A549 (cell line): Measurements from ENCODE around the gene NAPA. TPM values are rescaled to one million over a fixed set of nuclear protein-coding genes. Genes with fewer than 3 reads are reported as not detected.
"Not testable (repeated sequence)": the region's sequence is repeated elsewhere in the genome, so short reads cannot be mapped to it uniquely, and the experiment has no call there.

Experiments
- ATAC-seq, 2 experiments: fragments of 200-7000 bp in 1 of 2; fragments of >200 bp in 1 of 2; cut with Nextera tagmentation in 1 of 2; cut with Tn5 transposase in 1 of 2; 3 replicates each; pipeline versions ENCODE4 v1.8.0 to v1.9.1; 2018 to 2020; ENCODE audit warnings: mild to moderate bottlenecking in 1 of 2, moderate library complexity in 1 of 2
- CTCF ChIA-PET: fragments of 300-600 bp; sonication (Branson Sonifier 250); formaldehyde crosslinking; extraction: SDS; loops from one replicate; lab custom pipeline; 2021; ENCODE audit warnings: antibody characterized with exemption, inconsistent platforms; lab: Yijun Ruan, JAX
- POLR2A ChIA-PET: fragments of 350-600 bp; formaldehyde crosslinking; extraction: SDS; loops from one replicate; lab custom pipeline; 2021; ENCODE audit warnings: antibody characterized with exemption, inconsistent platforms; lab: Yijun Ruan, JAX
- DNase-seq, 2 experiments: peaks; one replicate each; pipeline versions ENCODE4 v3.0.0 to v3.0.0-alpha.2; 2011 to 2016; ENCODE audit warnings: low read depth in 1 of 2, low spot score in 1 of 2
- FAIRE-seq: peaks from 2 replicates; lab custom pipeline; 2011; peaks lifted over from hg19 to GRCh38; lab: Jason Lieb, UNC
- H3K27ac ChIP-seq, 2 experiments: fragments of >200 bp; sonication (Bioruptor Twin); formaldehyde crosslinking; 3 replicates each; pipeline ENCODE4 v1.5.1; 2016 to 2017
- H3K4me1 ChIP-seq: fragments of >200 bp; sonication (Bioruptor Twin); formaldehyde crosslinking; 3 replicates; pipeline ENCODE4 v1.6.1; 2016
- H3K4me2 ChIP-seq: fragments of >200 bp; sonication (Bioruptor Twin); formaldehyde crosslinking; 3 replicates; pipeline ENCODE4 v1.6.1; 2016
- H3K4me3 ChIP-seq: fragments of >200 bp; sonication (Bioruptor Twin); formaldehyde crosslinking; 3 replicates; pipeline ENCODE4 v1.5.1; 2016
- H3K9me3 ChIP-seq: fragments of >200 bp; sonication (Bioruptor Twin); formaldehyde crosslinking; 3 replicates; pipeline ENCODE4 v1.6.1; 2016
- CBX2 ChIP-seq: fragments of 200-600 bp; sonication (generic); IDR thresholded peaks from 2 replicates; pipeline ENCODE4 v1.6.1; 2016; ENCODE audit warnings: low read depth, mild to moderate bottlenecking, borderline replicate concordance
- CBX8 ChIP-seq: fragments of 200-600 bp; sonication (generic); IDR thresholded peaks from 2 replicates; pipeline ENCODE4 v1.6.1; 2016
- CHD2 ChIP-seq: fragments of 150-350 bp; IDR thresholded peaks from 2 replicates; pipeline ENCODE4 v1.6.1; 2014; ENCODE audit warnings: low read length; ENCODE audit not compliant: partially characterized antibody
- HEYL ChIP-seq: fragments of 250-450 bp; sonication (Bioruptor Pico); IDR thresholded peaks from 2 replicates; pipeline ENCODE4 v1.8.0; 2021; ENCODE audit warnings: mild to moderate bottlenecking, moderate library complexity
- HMGXB4 ChIP-seq: fragments of 250-450 bp; sonication (Bioruptor Pico); IDR thresholded peaks from 2 replicates; pipeline ENCODE4 v1.5.0; 2021; ENCODE audit warnings: mild to moderate bottlenecking, moderate library complexity, borderline replicate concordance
- HOXA7 ChIP-seq: fragments of 250-450 bp; sonication (Bioruptor Pico); IDR thresholded peaks from 2 replicates; pipeline ENCODE4 v1.5.0; 2020; ENCODE audit warnings: mild to moderate bottlenecking, moderate library complexity
- MAFK ChIP-seq: fragments of 450-650 bp; IDR thresholded peaks from 2 replicates; pipeline ENCODE4 v1.6.1; 2014; ENCODE audit not compliant: partially characterized antibody
- MAX ChIP-seq: IDR thresholded peaks from 2 replicates; pipeline ENCODE4 v1.6.1; 2012
- MYC ChIP-seq: IDR thresholded peaks from 2 replicates; pipeline ENCODE4 v1.6.1; 2012; ENCODE audit warnings: mild to moderate bottlenecking, inconsistent platforms, low read length, improper control_type of control experiment, borderline replicate concordance
- PHF8 ChIP-seq: fragments of 200-600 bp; sonication (generic); IDR thresholded peaks from 2 replicates; pipeline ENCODE4 v1.6.1; 2016; ENCODE audit warnings: low read depth, mild to moderate bottlenecking, antibody characterized with exemption, moderate library complexity, borderline replicate concordance
- POLR2AphosphoS2 ChIP-seq: conservative IDR thresholded peaks from 2 replicates; pipeline ENCODE4 v1.6.1; 2012; ENCODE audit warnings: low read length, improper control_type of control experiment, inconsistent platforms
- REST ChIP-seq: fragments of 200-600 bp; sonication (generic); IDR thresholded peaks from 2 replicates; pipeline ENCODE4 v1.6.1; 2016; ENCODE audit warnings: antibody characterized with exemption, mild to moderate bottlenecking, moderate library complexity
- RFX5 ChIP-seq: fragments of 450-650 bp; IDR thresholded peaks from 2 replicates; pipeline ENCODE4 v1.7.1; 2014; ENCODE audit warnings: antibody characterized with exemption, mild to moderate bottlenecking, moderate library complexity
- SMC3 ChIP-seq: fragments of >200 bp; sonication (Bioruptor Twin); formaldehyde crosslinking; IDR thresholded peaks from 3 replicates; pipeline ENCODE4 v1.6.1; 2018; ENCODE audit warnings: inconsistent platforms
- SREBF2 ChIP-seq: fragments of 450-650 bp; IDR thresholded peaks from 2 replicates; pipeline ENCODE4 v1.6.1; 2014; ENCODE audit warnings: mild to moderate bottlenecking, moderate library complexity
- ZNF302 ChIP-seq: fragments of 250-450 bp; sonication (Bioruptor Pico); IDR thresholded peaks from 2 replicates; pipeline ENCODE4 v1.9.0; 2021; ENCODE audit warnings: inconsistent platforms, mild to moderate bottlenecking, moderate library complexity
- ZSCAN20 ChIP-seq: fragments of 250-450 bp; sonication (Bioruptor Pico); IDR thresholded peaks from 2 replicates; pipeline ENCODE4 v1.8.0; 2022; ENCODE audit warnings: mild to moderate bottlenecking, moderate library complexity
- WGBS: methylation state at CpG from one replicate; pipeline ENCODE4 v1.1.6; 2017; ENCODE audit errors: missing lambda C conversion rate; 5-methylcytosine and 5-hydroxymethylcytosine counted together
- polyA plus RNA-seq, 4 experiments: library from polyadenylated mRNA; depleted of rRNA in 3 of 4; stranded (reverse); fragments of >200 nt; fragmentation: RNase III in 1 of 4; extraction: RNeasy Plus Mini Kit Qiagen cat#74134 plus additional on column Dnase treatment in 1 of 4; gene quantifications; 2 replicates in 3 of 4; 3 replicates in 1 of 4; pipeline ENCODE4 v1.2.3, GENCODE V29; 2011 to 2017
- TF ChIP-seq, protein P1 (sequence below): fragments of 450-650 bp; IDR thresholded peaks from 2 replicates; pipeline ENCODE4 v1.6.1; 2014; ENCODE audit warnings: antibody characterized with exemption
- TF ChIP-seq, protein P2 (sequence below): IDR thresholded peaks from 2 replicates; pipeline ENCODE4 v1.6.1; 2012
- TF ChIP-seq, protein P3 (sequence below): fragments of >200 bp; sonication (Bioruptor Twin); formaldehyde crosslinking; IDR thresholded peaks from 3 replicates; pipeline ENCODE4 v1.5.1; 2016

Gene NAPA
- polyA plus RNA-seq, 2 of the 4 experiments (the other 2 are of a cell fraction): 69.6 to 101 TPM

GRCh38 chr19:47486900-47487299 lies 28.0 kb downstream of the NAPA start:
- DNase-seq (no peak), ATAC-seq (no peak), FAIRE-seq (no peak)
- TF ChIP-seq MAFK: no peak
- TF ChIP-seq REST: no peak
- TF ChIP-seq HEYL (CRISPR knock-in tag): no peak
- no peak for TF ChIP-seq HMGXB4 (CRISPR knock-in tag)
- TF ChIP-seq, protein P1, sequence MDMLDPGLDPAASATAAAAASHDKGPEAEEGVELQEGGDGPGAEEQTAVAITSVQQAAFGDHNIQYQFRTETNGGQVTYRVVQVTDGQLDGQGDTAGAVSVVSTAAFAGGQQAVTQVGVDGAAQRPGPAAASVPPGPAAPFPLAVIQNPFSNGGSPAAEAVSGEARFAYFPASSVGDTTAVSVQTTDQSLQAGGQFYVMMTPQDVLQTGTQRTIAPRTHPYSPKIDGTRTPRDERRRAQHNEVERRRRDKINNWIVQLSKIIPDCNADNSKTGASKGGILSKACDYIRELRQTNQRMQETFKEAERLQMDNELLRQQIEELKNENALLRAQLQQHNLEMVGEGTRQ: no peak
- no peak for TF ChIP-seq MAX
- no peak for TF ChIP-seq CBX8
- TF ChIP-seq SREBF2: no peak
- TF ChIP-seq, protein P2, sequence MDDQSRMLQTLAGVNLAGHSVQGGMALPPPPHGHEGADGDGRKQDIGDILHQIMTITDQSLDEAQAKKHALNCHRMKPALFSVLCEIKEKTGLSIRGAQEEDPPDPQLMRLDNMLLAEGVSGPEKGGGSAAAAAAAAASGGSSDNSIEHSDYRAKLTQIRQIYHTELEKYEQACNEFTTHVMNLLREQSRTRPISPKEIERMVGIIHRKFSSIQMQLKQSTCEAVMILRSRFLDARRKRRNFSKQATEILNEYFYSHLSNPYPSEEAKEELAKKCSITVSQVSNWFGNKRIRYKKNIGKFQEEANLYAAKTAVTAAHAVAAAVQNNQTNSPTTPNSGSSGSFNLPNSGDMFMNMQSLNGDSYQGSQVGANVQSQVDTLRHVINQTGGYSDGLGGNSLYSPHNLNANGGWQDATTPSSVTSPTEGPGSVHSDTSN: no peak
- no peak for TF ChIP-seq ZNF302 (CRISPR knock-in tag)
- TF ChIP-seq, protein P3, sequence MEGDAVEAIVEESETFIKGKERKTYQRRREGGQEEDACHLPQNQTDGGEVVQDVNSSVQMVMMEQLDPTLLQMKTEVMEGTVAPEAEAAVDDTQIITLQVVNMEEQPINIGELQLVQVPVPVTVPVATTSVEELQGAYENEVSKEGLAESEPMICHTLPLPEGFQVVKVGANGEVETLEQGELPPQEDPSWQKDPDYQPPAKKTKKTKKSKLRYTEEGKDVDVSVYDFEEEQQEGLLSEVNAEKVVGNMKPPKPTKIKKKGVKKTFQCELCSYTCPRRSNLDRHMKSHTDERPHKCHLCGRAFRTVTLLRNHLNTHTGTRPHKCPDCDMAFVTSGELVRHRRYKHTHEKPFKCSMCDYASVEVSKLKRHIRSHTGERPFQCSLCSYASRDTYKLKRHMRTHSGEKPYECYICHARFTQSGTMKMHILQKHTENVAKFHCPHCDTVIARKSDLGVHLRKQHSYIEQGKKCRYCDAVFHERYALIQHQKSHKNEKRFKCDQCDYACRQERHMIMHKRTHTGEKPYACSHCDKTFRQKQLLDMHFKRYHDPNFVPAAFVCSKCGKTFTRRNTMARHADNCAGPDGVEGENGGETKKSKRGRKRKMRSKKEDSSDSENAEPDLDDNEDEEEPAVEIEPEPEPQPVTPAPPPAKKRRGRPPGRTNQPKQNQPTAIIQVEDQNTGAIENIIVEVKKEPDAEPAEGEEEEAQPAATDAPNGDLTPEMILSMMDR: no peak
- no peak for TF ChIP-seq CHD2
- no peak for TF ChIP-seq HOXA7
- no peak for TF ChIP-seq MYC
- TF ChIP-seq RFX5: no peak
- TF ChIP-seq SMC3: no peak
- no peak for TF ChIP-seq POLR2AphosphoS2
- no peak for TF ChIP-seq ZSCAN20
- no peak for TF ChIP-seq PHF8
- TF ChIP-seq CBX2: no peak
- Histone ChIP-seq H3K4me2 (no peak overlapping the region), H3K27ac (no peak overlapping the region), H3K9me3 (no peaks in the 10 kb centered on the region), H3K4me3 (no peak overlapping the region), H3K4me1 (peaks cover 12% of the 10 kb centered on the region; the same call in 2 of the 3 replicates)
- CTCF ChIA-PET: interaction anchor here (0.9 to 5.8 kb wide), 5 partner anchors 8 to 226 kb away, joined by 3 to 30 read pairs (median 7); partner anchors contain the start of genes EHD2 and NAPA
- POLR2A ChIA-PET: interaction anchor here (1.2 kb wide), 1 partner anchor 114 kb away, joined by 3 read pairs; no protein-coding TSS in a partner anchor
- WGBS: 88% methylated on average over 9 of the region's 9 CpGs

GRCh38 chr19:47486220-47486619 lies 28.6 kb downstream of the NAPA start:
- ATAC-seq, FAIRE-seq, DNase-seq, H3K27ac ChIP-seq, H3K4me2 ChIP-seq, H3K4me3 ChIP-seq, H3K9me3 ChIP-seq: not testable (repeated sequence)
- WGBS: 94% methylated on average over 13 of the region's 13 CpGs
- ChIA-PET CTCF (interaction anchor here (0.9 to 5.8 kb wide), 3 partner anchors 9 to 50 kb away, joined by 3 to 84 read pairs (median 30); partner anchors contain the start of gene NAPA), POLR2A (interaction anchor here (1.2 kb wide), 1 partner anchor 115 kb away, joined by 3 read pairs; no protein-coding TSS in a partner anchor)
- H3K4me1 ChIP-seq: peaks cover 12% of the 10 kb centered on the region; the same call in 2 of the 3 replicates
